Peyer's patch (tissue), 4 donors: ENCODE measurements around the gene SEC24D.

ENCODE experiments used
- POLR2A ChIP-seq, 2 donors: fragments of 450-650 bp; IDR thresholded peaks; one replicate each; pipeline ENCODE4 v1.5.1; 2017; ENCODE audit warnings: antibody characterized with exemption in 2 of 2, mild to moderate bottlenecking in 2 of 2, moderate library complexity in 2 of 2
- TF ChIP-seq, protein P1 (sequence below), 6 experiments: fragments of 450-650 bp in 4 of 6; fragments of 200-600 bp in 2 of 6; sonication (generic) in 1 of 6; IDR thresholded peaks; one replicate each; pipeline ENCODE4 v1.5.1; 2017 to 2019; ENCODE audit warnings: antibody characterized with exemption in 6 of 6, mild to moderate bottlenecking in 3 of 6, moderate library complexity in 1 of 6

DNA sequence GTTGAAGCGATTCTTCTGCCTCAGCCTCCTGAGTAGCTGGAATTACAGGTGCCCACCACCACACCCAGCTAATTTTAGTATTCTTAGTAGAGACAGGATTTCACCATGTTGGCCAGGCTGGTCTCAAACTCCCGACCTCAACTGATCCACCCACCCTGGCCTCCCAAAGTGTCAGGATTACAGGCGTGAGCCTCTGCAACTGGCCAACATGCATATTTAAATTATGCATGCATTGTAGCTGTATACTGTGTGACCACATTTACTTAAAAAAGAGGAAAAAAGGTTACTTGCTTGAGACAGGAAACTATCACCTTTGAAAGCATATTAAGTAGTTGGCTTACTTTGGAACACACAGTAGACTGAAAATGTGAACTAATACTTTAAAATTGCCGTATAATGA, 121.2 kb downstream of the SEC24D start:
- TF ChIP-seq, protein P1, sequence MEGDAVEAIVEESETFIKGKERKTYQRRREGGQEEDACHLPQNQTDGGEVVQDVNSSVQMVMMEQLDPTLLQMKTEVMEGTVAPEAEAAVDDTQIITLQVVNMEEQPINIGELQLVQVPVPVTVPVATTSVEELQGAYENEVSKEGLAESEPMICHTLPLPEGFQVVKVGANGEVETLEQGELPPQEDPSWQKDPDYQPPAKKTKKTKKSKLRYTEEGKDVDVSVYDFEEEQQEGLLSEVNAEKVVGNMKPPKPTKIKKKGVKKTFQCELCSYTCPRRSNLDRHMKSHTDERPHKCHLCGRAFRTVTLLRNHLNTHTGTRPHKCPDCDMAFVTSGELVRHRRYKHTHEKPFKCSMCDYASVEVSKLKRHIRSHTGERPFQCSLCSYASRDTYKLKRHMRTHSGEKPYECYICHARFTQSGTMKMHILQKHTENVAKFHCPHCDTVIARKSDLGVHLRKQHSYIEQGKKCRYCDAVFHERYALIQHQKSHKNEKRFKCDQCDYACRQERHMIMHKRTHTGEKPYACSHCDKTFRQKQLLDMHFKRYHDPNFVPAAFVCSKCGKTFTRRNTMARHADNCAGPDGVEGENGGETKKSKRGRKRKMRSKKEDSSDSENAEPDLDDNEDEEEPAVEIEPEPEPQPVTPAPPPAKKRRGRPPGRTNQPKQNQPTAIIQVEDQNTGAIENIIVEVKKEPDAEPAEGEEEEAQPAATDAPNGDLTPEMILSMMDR (IDR thresholded peaks at IDR 0.05) = no peak
- TF ChIP-seq POLR2A (IDR thresholded peaks at IDR 0.05) = no peak
